SK-N-MC (cell line): ENCODE data around the gene CRYGA.

Experiments used
- DNase-seq: peaks from one replicate; pipeline ENCODE4 v3.0.0-alpha.2; 2011; ENCODE audit warnings: low read depth, low spot score
- H3K27ac ChIP-seq: fragments of 200-600 bp; sonication (generic); 2 replicates; pipeline ENCODE4 v1.5.1; 2016; ENCODE audit warnings: mixed run types
- H3K36me3 ChIP-seq: fragments of 200-600 bp; sonication (generic); 2 replicates; pipeline ENCODE4 v1.6.1; 2017; ENCODE audit warnings: antibody characterized with exemption, low read length, mixed read lengths; ENCODE audit not compliant: insufficient read depth
- H3K4me3 ChIP-seq: fragments of 200-600 bp; sonication (generic); 2 replicates; pipeline ENCODE4 v1.5.1; 2016
- H3K9ac ChIP-seq: fragments of 200-600 bp; sonication (generic); 2 replicates; pipeline ENCODE4 v1.8.0; 2017; ENCODE audit warnings: mixed run types, mixed read lengths; ENCODE audit not compliant: insufficient read length
- H3K9me3 ChIP-seq: fragments of 200-600 bp; sonication (generic); 2 replicates; pipeline ENCODE4 v1.6.1; 2017; ENCODE audit warnings: low read depth, mild to moderate bottlenecking, antibody characterized with exemption, low read length, moderate library complexity, mixed read lengths
- EZH2 ChIP-seq: fragments of 200-600 bp; sonication (generic); IDR thresholded peaks from one replicate; pipeline ENCODE4 v1.6.1; 2017; ENCODE audit warnings: antibody characterized with exemption
- FOXP2 ChIP-seq: optimal IDR thresholded peaks from 2 replicates; pipeline ENCODE3; 2011; ENCODE audit warnings: mild to moderate bottlenecking, moderate library complexity; ENCODE audit not compliant: insufficient read depth; ENCODE audit errors: extremely low read length, control extremely low read depth
- POLR2AphosphoS5 ChIP-seq: IDR thresholded peaks from 2 replicates; pipeline ENCODE4 v1.6.1; 2012; ENCODE audit warnings: mild to moderate bottlenecking, low read depth, low read length, borderline replicate concordance

CRYGA gene

DNA sequence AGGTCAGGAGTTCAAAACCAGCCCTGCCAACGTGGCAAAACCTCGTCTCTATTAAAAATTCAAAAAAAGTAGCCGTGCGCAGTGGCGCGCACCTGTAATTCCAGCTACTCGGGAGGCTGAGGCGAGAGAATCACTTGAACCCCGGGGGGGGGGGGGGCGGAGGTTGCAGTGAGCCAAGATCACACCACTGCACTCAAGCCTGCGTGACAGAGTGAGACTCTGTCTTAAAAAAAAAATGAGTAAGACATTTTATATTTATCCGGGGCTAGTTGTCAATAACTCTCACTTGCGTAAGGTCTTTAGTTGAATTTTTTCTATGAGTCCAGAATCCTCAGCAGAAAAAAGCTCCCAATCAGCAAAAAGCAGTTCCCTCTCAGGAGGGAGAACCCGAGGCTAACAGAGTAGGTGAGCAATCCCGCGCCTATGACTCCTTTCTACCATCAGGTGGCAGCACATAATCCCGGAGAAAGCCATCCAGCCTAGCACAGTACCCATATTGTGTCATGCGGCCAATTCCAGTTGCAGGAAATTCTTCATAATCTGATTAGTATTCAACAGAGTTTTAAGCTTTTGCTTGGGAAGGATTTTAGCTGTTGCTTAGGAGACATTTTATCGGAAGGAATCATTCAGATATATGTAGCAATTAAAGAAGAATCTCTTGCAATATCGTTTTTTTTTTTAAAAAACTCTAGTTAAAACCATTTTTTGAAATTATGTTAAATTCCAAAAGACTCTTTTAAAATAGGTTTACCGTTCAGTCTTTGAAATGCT lies 11.9 kb upstream of the CRYGA start:
- DNase-seq: peak; percentile 84
- Histone ChIP-seq H3K4me3 (peak overlapping the region; percentile 40), H3K9me3 (no peaks in the 10 kb centered on the region), H3K27ac (no peak overlapping the region), H3K9ac (peak overlapping the region; percentile 45), H3K36me3 (no peaks in the 10 kb centered on the region)
- no peak for TF ChIP-seq POLR2AphosphoS5
- TF ChIP-seq FOXP2: no peak
- TF ChIP-seq EZH2: no peak

GRCh38 chr2:208174144-208174543 lies 10.8 kb upstream of the CRYGA start:
- Histone ChIP-seq H3K27ac (no peak overlapping the region), H3K4me3 (no peak overlapping the region), H3K9ac (no peak overlapping the region), H3K36me3 (no peaks in the 10 kb centered on the region), H3K9me3 (no peaks in the 10 kb centered on the region)
- TF ChIP-seq EZH2: no peak
- TF ChIP-seq FOXP2: no peak
- TF ChIP-seq POLR2AphosphoS5: no peak
- DNase-seq: no peak

DNA sequence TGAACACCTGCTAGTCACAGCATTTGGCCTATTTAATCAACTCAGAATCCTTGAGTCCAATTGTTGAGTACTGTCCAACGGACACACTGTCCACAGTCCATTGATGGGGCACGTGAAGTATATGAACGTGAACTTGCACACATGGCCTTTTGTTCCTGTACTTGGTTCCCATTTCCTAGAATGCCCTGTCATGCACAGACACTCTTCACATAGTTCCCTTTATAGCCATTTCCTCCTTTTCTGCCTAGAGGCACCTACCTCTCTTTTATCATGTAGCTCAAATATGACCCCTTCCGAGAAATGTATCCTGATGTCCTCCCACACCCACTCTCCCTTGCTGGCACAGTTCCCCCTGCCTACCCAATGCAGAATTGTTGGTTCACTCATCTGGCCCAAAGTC lies 8.7 kb upstream of the CRYGA start:
- Histone ChIP-seq H3K9ac (no peak overlapping the region), H3K4me3 (no peak overlapping the region), H3K9me3 (no peaks in the 10 kb centered on the region), H3K27ac (no peak overlapping the region), H3K36me3 (no peaks in the 10 kb centered on the region)
- TF ChIP-seq EZH2: no peak
- no peak for TF ChIP-seq FOXP2
- TF ChIP-seq POLR2AphosphoS5: no peak
- no peak for DNase-seq

- no peak for TF ChIP-seq FOXP2
- no peak for TF ChIP-seq POLR2AphosphoS5
- no peak for TF ChIP-seq EZH2
- Histone ChIP-seq H3K4me3 (no peak overlapping the region), H3K9ac (no peak overlapping the region), H3K36me3 (no peaks in the 10 kb centered on the region), H3K27ac (no peak overlapping the region), H3K9me3 (no peaks in the 10 kb centered on the region)
- DNase-seq: no peak
Observed at GRCh38 chr2:208164951-208165755, 1.8 kb upstream of the CRYGA start.

DNA sequence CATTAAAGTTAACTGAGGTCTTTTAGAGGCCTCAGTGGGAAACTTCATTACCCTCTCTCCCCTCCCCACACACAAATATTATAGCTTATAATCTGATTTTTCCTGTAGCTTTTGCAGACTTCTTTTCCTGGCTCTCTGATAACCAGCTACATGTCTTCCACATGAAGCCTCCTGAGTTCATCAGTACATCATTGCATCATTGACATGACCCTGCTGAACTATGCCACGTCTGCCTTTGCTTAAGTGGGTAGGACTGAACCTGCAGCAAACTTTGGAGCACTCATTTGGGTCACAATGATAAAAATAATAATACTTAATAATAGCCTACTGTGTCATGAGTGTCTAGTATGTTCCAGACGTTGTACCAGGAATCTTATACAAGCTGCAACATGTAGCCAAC lies 7.0 kb downstream of the CRYGA start:
- TF ChIP-seq FOXP2 (no peak), EZH2 (no peak), POLR2AphosphoS5 (no peak)

DNA sequence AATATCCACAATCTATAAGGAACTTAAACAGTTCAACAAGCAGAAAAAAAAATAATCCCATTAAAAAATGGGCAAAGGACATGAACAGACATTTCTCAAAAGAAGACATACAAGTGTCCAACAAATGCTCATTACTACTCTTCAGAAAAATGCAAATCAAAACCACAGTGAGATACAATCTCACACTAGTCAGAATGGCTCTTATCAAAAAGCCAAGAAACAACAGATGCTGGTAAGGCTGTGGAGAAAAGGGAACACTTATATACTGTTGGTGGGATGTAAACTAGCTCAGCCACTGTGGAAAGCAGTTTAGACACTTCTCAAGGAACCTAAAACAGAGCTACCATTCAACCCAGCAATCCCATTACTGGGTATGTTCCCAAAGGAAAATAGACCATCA lies 10.2 kb downstream of the CRYGA start:
- no peak overlapping the region for H3K4me3 ChIP-seq
- no peaks in the 10 kb centered on the region for H3K9me3 ChIP-seq
- no peak overlapping the region for H3K27ac ChIP-seq
- no peak overlapping the region for H3K9ac ChIP-seq
- no peak for DNase-seq
- H3K36me3 ChIP-seq: no peaks in the 10 kb centered on the region
- TF ChIP-seq FOXP2 (no peak), POLR2AphosphoS5 (no peak), EZH2 (no peak)

More for the DNA sequence above, 7.0 kb downstream of the CRYGA start:
- H3K4me3 ChIP-seq: no peak overlapping the region
- no peak overlapping the region for H3K9ac ChIP-seq
- H3K9me3 ChIP-seq: no peaks in the 10 kb centered on the region
- no peaks in the 10 kb centered on the region for H3K36me3 ChIP-seq
- H3K27ac ChIP-seq: no peak overlapping the region
- DNase-seq: no peak

DNA sequence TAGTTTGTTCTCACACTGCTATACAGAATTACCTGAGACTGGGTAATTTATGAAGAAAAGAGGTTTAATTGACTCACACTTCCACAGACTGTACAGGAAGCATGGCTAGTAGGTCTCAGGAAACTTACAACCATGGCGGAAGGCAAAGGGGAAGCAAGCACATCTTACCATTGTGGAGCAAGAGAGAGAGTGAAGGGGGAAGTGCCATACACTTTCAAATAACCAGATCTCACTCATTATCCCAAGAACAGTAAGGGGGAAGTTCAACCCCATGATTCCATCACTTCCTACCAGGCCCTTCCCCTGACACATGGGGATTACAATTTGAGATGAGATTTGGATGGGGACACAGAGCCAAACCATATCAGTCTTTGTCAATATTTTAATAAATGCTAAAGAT lies 12.4 kb downstream of the CRYGA start:
- TF ChIP-seq EZH2 (no peak), POLR2AphosphoS5 (no peak), FOXP2 (no peak)
- no peak for DNase-seq

GRCh38 chr2:208150094-208150493 lies 13.3 kb downstream of the CRYGA start:
- Histone ChIP-seq H3K4me3 (no peak overlapping the region), H3K36me3 (no peaks in the 10 kb centered on the region), H3K9me3 (no peaks in the 10 kb centered on the region), H3K9ac (no peak overlapping the region), H3K27ac (no peak overlapping the region)
- TF ChIP-seq EZH2 (no peak), FOXP2 (no peak), POLR2AphosphoS5 (no peak)
- no peak for DNase-seq

More for the DNA sequence above, 12.4 kb downstream of the CRYGA start:
- no peak overlapping the region for H3K4me3 ChIP-seq
- no peaks in the 10 kb centered on the region for H3K36me3 ChIP-seq
- H3K9ac ChIP-seq: no peak overlapping the region
- H3K9me3 ChIP-seq: no peaks in the 10 kb centered on the region
- H3K27ac ChIP-seq: no peak overlapping the region
